A673 (cell line): ENCODE results near the gene ZCWPW2.

Source experiments
- EZH2 ChIP-seq: fragments of 200-600 bp; sonication (generic); IDR thresholded peaks from 2 replicates; pipeline ENCODE4 v1.6.1; 2017; ENCODE audit warnings: borderline replicate concordance, low read depth, mild to moderate bottlenecking, mixed read lengths, antibody characterized with exemption, low read length; ENCODE audit not compliant: poor library complexity, severe bottlenecking
- TF ChIP-seq, protein P1 (sequence below): fragments of 300-800, 200-600 bp; sonication (generic); conservative IDR thresholded peaks from 2 replicates; pipeline ENCODE4 v1.5.1; 2017; ENCODE audit warnings: low read depth, mild to moderate bottlenecking, antibody characterized with exemption, low read length, moderate library complexity, mixed read lengths

DNA sequence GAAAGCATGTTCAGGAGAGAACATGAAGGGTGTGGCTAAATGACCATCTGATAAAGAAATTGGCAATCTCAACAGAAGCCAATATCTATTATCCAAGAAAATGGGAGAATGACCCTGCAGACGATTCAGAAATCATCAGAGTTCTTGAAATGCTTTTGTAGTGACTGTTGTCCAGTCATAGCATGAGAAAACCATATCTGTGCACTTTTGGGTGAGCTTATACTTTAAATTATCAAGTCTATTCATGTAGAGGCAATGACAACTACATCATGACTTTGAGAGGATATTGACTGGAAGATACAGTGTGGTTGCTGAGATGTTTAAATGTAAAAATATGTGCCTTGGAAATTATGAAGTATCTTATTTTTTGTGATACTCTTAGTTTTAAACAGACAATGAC, 57.7 kb downstream of the ZCWPW2 start:
- TF ChIP-seq, protein P1, sequence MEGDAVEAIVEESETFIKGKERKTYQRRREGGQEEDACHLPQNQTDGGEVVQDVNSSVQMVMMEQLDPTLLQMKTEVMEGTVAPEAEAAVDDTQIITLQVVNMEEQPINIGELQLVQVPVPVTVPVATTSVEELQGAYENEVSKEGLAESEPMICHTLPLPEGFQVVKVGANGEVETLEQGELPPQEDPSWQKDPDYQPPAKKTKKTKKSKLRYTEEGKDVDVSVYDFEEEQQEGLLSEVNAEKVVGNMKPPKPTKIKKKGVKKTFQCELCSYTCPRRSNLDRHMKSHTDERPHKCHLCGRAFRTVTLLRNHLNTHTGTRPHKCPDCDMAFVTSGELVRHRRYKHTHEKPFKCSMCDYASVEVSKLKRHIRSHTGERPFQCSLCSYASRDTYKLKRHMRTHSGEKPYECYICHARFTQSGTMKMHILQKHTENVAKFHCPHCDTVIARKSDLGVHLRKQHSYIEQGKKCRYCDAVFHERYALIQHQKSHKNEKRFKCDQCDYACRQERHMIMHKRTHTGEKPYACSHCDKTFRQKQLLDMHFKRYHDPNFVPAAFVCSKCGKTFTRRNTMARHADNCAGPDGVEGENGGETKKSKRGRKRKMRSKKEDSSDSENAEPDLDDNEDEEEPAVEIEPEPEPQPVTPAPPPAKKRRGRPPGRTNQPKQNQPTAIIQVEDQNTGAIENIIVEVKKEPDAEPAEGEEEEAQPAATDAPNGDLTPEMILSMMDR, result no peak
- no peak for TF ChIP-seq EZH2
